ENCODE results near the gene PSRC1. TPM values are rescaled to one million over a fixed set of nuclear protein-coding genes. Genes with fewer than 3 reads are reported as not detected.

The PSRC1 gene
- total RNA-seq, 2 donors from 2014 or later, result 1.8 TPM; not detected in 1

GRCh38 chr1:109269212-109269980 is 13.5 kb downstream of the PSRC1 start:
- Histone ChIP-seq H3K27ac (no peak overlapping the region), H3K4me1 (peaks cover 7% of the 10 kb centered on the region), H3K9me3 (no peaks in the 10 kb centered on the region), H3K36me3 (replicated peaks in 1 of 2; ENCODE audit: insufficient read depth in 1 of 2, low read depth in 2 of 2) (no peaks in the 10 kb centered on the region), H3K27me3 (no peaks in the 10 kb centered on the region), H3K4me3 (no peak overlapping the region)
- WGBS, 2 donors, result 88% methylated on average over 13 to 30 of the region's 33 CpGs
- DNase-seq (peak in 1 of 4 donors; percentile 10), ATAC-seq (no peak)
- intact Hi-C loops (cut with DNase I), result loop anchor here (10.0 kb wide), 1 partner anchor 435 kb away; no protein-coding TSS in a partner anchor
- TF ChIP-seq POLR2A (IDR thresholded peaks at IDR 0.05), result no peak
- no peak for TF ChIP-seq CTCF (IDR thresholded peaks at IDR 0.05)

- H3K4me3 ChIP-seq, result no peak overlapping the region
- no peaks in the 10 kb centered on the region for H3K9me3 ChIP-seq
- no peak overlapping the region for H3K27ac ChIP-seq
- no peak for ATAC-seq
- intact Hi-C loops (cut with DNase I), result loop anchor here (10.0 kb wide), 1 partner anchor 434 kb away; no protein-coding TSS in a partner anchor
- no peaks in the 10 kb centered on the region for H3K36me3 ChIP-seq (replicated peaks in 1 of 2; ENCODE audit: insufficient read depth in 1 of 2, low read depth in 2 of 2)
- no peaks in the 10 kb centered on the region for H3K4me1 ChIP-seq
- no peak for DNase-seq
- 83 to 92% methylated on average over 2 to 20 of the region's 29 CpGs for WGBS, 2 donors
- TF ChIP-seq POLR2A (IDR thresholded peaks at IDR 0.05) (no peak), CTCF (IDR thresholded peaks at IDR 0.05) (no peak)
- no peaks in the 10 kb centered on the region for H3K27me3 ChIP-seq
These were observed 14.3 kb downstream of the PSRC1 start for GRCh38 chr1:109268431-109269211.

GRCh38 chr1:109267743-109268300 is 15.1 kb downstream of the PSRC1 start:
- DNase-seq (no peak), ATAC-seq (no peak)
- no peak overlapping the region for H3K27ac ChIP-seq
- H3K27me3 ChIP-seq, result no peaks in the 10 kb centered on the region
- 90 to 96% methylated on average over 11 to 15 of the region's 17 CpGs for WGBS, 2 donors
- TF ChIP-seq CTCF (IDR thresholded peaks at IDR 0.05), result no peak
- no peak for TF ChIP-seq POLR2A (IDR thresholded peaks at IDR 0.05)
- intact Hi-C loops (cut with DNase I), result loop anchor here (10.0 kb wide), 1 partner anchor 433 kb away; no protein-coding TSS in a partner anchor
- H3K36me3 ChIP-seq (replicated peaks in 1 of 2; ENCODE audit: insufficient read depth in 1 of 2, low read depth in 2 of 2), result no peaks in the 10 kb centered on the region
- no peaks in the 10 kb centered on the region for H3K4me1 ChIP-seq
- H3K4me3 ChIP-seq, result no peak overlapping the region
- no peaks in the 10 kb centered on the region for H3K9me3 ChIP-seq

GRCh38 chr1:109266965-109267364 is 16.0 kb downstream of the PSRC1 start:
- DNase-seq, result no peak
- TF ChIP-seq POLR2A (IDR thresholded peaks at IDR 0.05) (no peak), CTCF (IDR thresholded peaks at IDR 0.05) (no peak)
- ATAC-seq, result no peak
- intact Hi-C loops (cut with DNase I), result loop anchor here (10.0 kb wide), 1 partner anchor 432 kb away; no protein-coding TSS in a partner anchor
- no peak overlapping the region for H3K4me3 ChIP-seq
- no peaks in the 10 kb centered on the region for H3K4me1 ChIP-seq
- no peaks in the 10 kb centered on the region for H3K9me3 ChIP-seq
- no peaks in the 10 kb centered on the region for H3K36me3 ChIP-seq (replicated peaks in 1 of 2; ENCODE audit: insufficient read depth in 1 of 2, low read depth in 2 of 2)
- no peaks in the 10 kb centered on the region for H3K27me3 ChIP-seq
- H3K27ac ChIP-seq, result no peak overlapping the region
- WGBS, 2 donors, result 84 to 87% methylated on average over 11 of the region's 11 CpGs
